ENCODE data around the gene PDE4B.

GRCh38 chr1:66342707-66343106, 550.0 kb downstream of the PDE4B start:
- no peak for TF ChIP-seq CTCF (IDR thresholded peaks at IDR 0.05)
- TF ChIP-seq POLR2AphosphoS5 (IDR thresholded peaks at IDR 0.05; ENCODE audit: insufficient read depth in 1 of 2, low read depth in 1 of 2), result no peak

Data from vagina (tissue), 2 donors.